HG03103 (cell line): ENCODE results near the gene FTO.

Experiments
- ATAC-seq: cut with Tn5 transposase; IDR thresholded peaks from one replicate; pipeline ENCODE4 v1.9.1; 2021; ENCODE audit warnings: low read depth; ENCODE audit not compliant: unreplicated experiment

FTO gene

DNA sequence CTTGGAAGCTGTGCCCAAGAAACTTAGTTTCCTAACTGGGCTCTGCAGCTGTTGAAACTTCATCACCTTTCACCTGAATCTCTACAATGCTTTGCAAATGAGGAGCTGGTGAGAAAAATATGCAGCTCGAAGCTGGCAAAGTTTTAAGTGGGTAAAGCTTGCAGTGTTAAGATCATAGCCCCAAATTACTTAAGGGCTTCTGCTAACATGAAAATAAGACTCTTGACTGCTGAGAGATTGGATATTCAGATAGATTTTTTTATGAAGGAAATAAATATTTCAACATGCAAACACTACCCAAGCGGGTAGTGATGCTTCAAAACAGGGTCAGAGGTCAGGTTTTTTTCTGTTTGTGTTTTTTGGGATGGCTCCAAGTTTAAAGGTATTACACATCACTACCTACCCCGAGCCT is 278.7 kb downstream of the FTO start:
- ATAC-seq = no peak

DNA sequence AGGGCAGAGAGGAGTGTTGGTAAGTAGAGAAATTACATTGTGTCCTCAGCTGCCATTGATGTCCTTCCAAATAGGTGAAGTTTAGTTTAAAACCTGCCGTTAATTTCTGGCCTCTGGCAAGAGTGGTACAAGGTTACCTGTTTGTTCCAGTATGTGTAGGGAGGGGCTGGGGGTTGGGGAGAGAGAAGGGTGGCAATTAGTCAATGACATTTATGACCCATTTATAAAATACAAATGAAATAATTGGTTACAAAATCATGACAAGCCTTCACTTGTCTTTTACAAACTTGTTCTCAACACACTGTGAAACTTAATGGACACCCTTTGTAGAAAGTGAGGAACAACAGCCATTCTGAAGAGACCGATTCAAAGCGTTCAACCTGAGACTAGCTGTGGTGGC is 281.0 kb downstream of the FTO start:
- ATAC-seq = no peak

DNA sequence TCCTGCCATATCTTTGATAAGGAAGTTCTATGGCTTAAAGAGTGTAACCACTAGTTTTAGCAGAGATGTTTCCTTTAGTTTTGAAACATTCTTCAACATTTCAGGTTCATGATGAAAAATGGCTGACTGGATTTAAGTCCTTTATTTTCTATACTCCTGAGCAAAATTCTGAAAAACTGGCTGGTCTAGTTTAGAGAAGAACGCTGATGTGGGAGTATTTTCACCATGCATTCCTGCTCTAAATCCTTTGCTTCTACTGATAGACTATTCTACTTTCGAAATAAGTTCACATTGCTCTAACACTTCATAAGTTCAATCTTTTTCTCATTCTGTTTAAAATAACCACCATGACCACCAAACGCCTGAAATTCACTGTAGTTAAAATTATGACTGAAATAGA is 281.9 kb downstream of the FTO start:
- ATAC-seq = no peak

DNA sequence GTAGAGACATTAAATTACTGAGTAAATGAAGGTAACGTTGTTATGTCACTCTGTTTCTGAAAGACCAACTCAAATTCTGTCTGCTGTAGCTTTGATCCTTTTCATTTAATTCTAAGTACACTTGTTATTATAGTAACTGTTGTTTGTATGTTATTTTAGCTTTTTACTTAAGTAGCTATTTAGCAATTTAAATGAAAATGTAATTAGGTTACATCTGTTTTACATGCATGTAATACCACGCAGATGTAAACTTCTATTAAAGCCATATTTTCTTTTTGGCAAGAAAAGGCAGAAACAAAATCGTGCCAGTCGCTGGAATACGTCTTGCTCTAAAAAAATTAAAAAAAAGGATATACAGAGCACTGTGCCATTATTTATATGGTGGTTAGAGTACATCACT is 282.8 kb downstream of the FTO start:
- ATAC-seq = no peak

DNA sequence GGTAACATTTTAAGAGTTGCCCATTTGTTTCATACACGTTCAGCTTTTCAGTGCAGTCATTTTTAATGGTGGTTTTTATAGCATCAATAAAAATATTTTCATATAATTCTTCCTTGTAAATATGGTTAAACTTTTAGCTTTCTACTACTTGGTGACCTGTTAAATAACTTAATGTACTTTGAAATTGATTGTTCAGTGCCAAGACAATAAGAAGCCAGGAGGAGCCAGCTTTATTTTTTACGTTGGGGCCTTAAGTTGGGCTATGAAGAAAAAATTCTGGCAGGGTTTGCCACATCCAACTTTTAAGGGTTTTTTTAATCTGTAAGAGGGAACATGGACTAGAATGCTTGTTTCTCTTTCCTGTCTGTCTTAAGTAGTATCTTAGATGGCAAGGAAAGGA is 284.2 kb downstream of the FTO start:
- ATAC-seq = no peak

DNA sequence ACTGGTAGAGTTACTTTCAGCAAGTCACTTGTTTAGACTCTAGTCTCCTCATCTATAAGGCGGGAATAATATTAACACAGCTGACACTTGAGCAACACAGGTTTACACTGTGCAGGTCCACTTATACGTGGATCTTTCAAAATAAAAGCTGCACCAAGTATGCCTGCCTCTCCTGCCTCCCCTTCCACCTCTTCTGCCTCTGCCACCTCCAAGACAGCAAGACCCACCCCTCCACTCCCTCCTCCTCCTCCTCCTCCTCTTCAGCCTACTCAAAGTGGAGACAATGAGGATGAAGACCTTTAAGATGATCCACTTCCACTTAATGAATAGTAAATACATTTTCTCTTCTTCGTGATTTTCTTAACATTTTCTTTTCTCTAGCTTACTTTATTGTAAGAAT is 285.6 kb downstream of the FTO start:
- no peak for ATAC-seq

DNA sequence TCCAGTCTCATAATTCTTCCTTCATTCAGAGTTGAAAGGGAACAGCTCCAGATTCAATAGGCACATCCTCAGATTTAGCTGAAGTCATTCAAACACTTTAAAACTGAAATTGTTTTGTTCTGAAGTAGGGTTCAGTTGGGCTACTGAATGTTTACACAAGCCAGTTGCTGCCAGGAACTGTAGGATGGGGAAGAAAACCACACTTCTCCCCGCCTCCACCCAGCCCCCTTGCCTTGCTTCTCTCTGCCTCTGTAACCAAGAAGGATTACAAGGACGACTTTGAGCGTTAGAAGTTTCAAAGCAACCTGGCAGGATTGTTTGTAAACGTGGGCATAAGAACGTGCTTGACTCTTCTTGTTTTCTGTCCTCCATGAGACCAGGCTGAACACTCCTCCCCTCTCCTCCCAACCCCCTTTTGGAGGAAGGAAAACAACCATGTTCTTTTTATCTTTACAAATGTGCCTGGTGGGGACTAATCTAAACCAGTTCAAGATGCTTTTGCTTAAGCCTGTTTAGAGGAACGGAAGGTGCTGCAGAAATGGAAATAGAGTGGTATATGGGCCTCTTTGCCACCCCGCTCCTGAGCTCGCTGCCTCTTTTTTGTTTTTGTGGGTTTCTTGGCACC is 287.9 kb downstream of the FTO start:
- ATAC-seq = no peak

DNA sequence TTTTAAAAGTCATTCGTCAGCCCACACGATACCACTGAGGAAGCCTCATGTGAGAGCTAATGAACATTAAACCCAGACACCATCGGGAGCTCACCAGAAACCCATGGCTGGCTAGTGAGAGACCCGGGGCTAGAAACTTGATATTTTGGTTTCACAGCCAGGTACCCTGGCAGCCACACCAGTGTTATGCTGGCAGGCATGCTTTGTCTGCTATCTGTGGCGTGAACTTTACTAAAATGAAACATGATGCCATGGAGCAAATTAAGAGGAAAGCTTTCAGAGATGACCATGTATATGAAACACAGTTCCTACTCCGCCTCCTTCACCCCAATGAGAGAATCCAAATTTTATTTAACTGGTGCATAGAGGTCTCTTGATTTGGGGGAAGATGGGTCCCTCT is 291.4 kb downstream of the FTO start:
- ATAC-seq = no peak

DNA sequence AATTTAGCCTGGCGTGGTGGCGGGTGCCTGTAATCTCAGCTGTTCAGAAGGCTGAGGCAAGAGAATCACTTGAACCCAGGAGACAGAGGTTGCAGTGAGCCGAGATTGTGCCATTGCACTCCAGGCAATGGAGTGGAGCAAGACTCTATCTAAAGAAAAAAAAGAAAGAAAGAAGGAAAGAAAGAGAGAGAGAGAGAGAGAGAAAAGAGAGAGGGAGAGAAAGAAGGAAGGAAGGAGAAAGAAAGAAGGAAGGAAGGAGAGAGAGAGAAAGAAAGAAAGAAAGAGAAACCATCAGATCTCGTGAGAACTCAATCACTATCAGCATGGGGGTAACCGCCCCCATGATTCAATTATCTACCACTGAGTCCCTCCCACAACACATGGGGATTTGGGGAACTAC is 293.0 kb downstream of the FTO start:
- no peak for ATAC-seq

DNA sequence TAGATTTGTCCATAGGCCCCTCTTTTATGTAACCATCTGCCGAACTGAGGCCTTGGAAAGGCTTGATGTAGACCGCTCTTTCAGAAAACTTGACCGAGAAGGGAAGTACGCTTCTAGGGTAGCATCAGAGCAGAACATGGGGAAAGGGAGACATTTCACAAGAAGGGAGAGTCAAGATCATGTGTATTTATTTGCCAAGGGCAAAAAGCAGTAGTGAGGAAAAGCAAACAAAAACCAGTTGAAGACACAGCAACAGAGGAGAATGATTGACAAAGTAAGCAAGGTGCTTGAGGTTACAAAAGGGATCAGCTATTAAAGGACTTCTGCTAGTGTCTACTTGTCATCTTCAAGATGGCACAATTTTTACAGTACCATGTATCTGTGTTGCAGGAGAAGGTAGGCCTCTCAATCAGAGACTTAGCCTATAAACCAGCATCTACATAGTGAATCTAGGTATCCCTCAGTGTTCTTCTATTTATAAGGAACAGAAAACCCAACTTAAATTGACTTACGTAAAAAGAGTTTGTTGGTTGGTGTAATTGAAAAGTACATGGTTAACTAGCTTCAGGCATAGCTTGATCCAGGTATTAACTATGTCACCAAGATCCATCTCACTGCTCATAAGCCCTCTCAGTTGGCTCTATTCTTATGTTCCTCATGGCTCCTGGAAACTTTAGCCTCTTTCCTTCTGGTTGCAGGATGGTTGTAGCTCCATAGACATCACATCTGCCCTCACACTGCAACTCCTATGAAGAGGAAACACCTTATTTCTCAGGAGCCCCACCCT is 294.3 kb downstream of the FTO start:
- ATAC-seq = no peak

DNA sequence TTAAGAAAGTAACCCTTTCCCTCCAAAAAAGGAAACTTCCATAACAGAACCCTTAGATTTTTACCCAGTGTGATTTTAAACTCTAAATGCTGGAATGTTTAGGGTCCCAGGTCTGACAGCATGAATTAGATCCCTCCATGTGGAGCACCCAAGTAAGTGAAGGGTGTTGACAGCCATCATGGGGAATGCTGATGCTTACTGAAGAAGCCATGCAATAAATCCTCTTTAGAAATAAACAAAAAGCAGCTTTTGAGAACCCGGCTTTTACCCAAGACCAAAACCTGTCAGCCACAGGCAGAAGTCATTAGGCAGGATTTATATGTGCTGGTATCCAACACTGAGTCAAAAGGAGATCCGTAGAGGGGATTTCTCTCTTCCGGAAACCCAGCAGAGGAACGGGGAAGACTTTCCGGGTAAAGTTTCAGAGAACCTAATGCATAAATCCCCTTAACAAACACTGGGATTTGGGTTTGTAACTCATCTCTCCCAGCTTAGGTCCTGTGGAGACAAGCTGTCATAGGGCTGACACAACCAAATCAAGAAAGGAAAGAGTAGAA is 295.1 kb downstream of the FTO start:
- ATAC-seq = no peak

DNA sequence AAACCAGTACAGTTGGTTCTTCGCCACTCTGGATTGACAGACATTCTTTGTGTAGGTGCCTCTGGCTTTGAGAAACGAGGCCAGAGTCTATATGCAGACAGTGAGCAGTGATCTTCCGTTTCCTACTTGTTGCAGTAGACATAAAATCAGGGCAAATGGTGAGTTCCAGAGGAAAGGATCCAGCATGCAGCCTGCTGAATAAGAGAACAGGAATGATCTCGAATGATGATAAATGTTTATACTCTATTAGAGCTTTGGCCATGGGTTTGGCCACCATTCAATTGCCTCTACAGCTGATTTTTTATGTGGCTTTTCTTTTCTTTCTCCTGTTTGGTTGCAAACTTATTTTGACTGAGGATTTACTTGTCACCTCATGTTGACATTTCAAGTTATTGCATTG is 295.9 kb downstream of the FTO start:
- no peak for ATAC-seq

DNA sequence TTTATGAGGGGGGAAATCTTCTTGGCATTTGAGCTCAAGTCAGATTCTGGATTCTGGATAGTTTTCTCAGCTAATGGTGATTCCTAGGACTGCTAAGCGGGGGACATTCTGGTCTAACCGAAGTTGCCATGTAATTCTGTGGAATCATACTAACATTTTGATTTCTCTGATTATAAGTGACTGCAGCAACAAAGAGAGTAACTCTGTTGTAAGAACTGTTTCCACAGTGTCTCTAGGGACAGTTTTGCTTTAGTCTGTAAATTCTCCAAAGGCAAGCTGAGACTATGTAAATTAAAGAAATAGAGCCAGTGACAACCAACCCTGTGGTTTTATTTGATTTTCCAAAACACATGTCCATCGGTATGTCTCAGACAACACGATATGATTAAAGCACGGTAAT is 296.4 kb downstream of the FTO start:
- ATAC-seq = no peak

DNA sequence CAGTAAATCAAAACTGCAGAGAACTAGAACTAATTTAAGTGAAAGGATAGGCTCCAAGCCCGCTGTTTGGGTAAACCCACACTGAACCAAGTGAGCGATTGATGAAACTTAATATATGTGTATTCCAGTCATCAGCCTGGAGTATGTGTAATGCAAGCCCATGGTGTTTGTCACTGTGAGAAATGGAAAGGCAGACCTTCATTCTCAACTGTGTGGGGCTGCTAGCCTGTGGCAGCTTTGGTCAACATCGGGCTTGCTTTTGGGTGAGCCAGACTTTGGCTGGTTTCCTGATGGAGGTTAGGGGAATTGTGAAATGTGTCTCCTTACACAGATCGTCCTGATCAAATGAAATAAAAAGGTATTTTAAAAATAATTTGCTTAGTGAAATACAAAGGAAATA is 302.7 kb downstream of the FTO start:
- no peak for ATAC-seq

DNA sequence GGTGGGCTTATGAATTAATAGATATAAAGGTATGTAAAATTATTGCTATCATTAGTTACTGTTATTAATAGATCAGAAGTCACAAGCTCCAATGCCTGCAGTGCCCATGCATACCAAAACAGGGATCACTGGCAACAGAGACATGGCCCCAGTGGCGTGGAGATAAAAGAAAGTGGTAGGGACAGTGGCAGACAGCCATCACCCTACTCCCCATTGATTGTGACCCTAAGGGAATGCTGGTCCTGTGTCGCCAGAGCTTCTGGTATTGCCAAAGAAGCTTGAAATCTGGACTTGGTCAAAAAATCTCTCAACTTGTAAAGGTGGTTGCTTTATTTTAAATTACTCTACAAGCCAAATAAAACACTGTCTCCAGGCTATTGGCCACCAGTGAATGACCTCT is 303.5 kb downstream of the FTO start:
- ATAC-seq = no peak

DNA sequence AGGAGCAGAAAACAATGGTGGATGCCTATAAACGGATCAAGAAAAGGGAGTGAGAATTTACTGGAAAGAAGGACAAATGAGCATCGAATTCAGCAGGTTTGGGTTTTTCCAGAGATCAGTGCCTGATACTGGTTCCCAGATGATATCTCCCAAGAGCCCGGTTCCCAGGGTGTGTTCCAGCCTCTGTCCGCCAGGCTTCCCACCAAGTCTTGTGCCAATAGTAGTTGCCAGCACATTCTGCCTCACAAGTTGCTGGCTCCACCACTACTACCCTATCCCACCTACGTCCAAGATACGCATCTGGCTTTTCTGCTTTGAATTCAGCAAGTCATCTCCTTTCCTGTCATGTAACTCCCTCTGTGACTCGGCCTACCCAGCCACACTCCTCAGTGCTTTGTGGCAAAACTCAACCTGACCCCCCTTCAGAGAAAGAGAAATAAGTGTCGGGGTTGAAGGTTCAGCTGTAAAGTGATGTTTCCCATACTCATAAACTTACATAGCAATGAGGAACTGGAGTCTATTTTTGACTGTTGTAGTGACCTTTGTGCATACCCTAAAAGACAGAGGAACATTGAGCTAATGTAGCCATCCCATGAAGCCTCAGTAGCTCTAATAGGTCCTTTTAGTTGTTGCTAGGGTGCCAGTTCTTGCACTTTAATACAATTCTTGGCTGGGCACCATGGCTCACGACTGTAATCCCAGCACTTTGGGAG is 305.7 kb downstream of the FTO start:
- ATAC-seq = no peak

DNA sequence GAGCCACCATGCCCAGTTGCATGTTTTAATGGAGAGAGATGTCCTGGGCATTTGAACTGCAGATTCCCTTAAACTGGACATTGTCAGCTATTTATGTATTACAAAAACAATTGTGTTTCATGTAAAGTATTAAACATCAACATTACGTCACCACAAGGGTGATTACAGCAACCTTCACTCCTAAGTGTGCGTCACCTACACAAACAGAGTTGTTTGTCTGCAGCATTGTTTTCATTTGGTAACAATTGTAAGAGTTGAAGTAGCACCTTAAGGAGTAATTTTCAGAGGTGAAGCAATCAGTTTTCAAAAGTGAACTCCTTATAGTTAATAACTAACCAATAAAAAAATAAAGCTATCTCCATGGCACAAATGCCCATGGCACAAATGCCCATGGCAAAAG is 311.2 kb downstream of the FTO start:
- no peak for ATAC-seq

DNA sequence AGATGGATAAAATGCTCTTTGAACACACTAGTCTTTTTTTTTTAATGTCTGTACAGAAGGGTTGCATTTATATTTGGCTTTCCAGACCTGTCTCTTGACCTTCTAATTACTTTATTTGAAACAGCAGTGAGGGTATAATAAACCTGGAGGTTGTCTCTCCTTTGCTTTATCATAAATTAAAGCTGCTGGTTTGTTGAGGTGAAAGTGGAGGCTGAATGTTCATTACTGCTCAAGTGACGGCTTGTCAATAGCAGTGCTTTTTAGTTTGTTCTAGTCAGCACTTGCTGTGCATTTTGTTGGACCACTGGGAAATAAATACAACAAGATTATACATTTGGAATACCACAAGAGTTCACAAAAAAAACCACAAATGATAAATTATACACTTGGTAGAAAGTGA is 318.4 kb downstream of the FTO start:
- ATAC-seq = no peak

DNA sequence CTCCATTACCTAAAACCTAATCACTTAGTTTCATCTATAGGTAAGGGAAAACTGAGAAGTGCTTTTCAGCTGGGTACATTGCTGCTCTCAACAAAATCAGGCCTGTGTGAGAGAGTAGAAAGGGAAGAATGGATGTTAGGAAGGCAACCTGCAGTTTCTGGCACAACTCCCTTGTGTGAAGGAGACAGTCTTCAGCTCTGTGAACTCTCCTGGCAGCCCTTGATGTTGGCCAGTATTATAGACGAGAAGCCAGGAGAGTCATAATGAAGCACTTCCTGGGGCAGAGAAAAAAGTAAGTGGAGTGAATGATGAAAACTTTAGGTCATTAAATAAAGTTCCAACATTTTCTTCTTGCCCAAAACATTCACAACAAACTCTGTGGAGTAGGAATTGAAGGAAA is 322.5 kb downstream of the FTO start:
- ATAC-seq = no peak

DNA sequence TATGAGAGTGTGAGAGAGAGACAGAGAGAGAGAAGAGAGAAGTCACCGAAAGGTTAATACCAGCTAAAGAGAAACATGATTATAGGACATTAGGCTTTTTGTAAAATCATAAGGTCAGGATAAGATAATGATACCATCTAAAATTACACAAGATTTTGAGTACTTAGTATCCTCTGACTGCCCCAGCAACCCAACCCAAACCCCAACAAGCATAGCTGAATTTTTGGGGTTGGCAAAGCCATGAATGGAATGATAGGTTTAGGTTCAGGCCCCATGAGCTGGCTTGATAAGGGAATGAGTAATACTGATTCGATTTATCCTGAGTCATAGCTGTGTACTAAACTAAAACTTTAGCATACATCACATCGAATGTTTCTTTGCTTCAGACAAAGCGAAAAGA is 323.1 kb downstream of the FTO start:
- ATAC-seq = no peak

DNA sequence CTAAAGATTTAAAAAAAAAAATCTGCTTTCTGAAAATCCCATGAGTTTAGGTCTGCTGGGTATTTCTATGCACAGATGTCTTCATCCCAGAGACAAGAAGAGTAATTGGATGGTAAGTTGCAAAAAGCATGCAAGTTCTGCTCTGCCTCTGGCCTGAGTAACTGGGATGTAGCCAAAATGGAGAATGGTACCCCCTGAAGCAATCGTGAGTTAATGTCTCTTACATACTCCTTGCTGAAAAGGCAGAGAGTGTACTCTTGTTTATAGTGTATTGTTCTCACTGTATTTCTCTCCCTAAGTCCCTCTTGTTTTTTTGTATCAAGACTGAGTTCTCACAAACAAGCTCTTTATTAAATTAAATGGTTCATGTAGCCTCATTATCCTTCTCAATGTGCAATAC is 323.6 kb downstream of the FTO start:
- ATAC-seq = no peak

DNA sequence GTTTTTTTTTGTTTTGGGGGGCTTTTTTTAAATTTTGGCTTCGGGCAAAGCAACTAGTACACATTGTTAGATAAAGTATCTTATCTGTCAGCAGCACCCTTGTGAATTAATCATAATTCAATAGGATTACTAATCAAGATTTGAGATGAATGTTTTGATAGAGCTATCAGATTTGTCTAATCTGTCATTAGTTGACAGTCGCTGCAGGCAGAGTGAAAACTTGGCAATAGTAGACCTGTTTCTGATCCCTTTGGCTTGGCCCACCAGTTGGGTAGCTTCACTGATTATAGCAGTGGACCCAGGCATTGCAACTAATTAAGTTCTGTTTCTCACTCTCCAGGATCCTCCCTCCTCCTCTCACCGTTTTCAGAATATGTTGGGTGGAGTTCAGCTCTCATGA is 324.0 kb downstream of the FTO start:
- no peak for ATAC-seq
